Stimulated activated CD8-positive, alpha-beta memory T cell treated with anti-CD3 and anti-CD28 coated beads, Interleukin-15, amount 100 ng/mL, for 48 hours (primary cell): ENCODE results near the gene FMN2.

ENCODE experiments used
- DNase-seq, 2 donors: peaks; one replicate each; pipeline ENCODE4 v3.0.0-alpha.2; 2020; ENCODE audit warnings: low read depth in 2 of 2

The FMN2 gene

GRCh38 chr1:240491796-240492195, 400.1 kb downstream of the FMN2 start:
- no peak for DNase-seq

GRCh38 chr1:240492832-240493440, 401.3 kb downstream of the FMN2 start:
- no peak for DNase-seq

DNA sequence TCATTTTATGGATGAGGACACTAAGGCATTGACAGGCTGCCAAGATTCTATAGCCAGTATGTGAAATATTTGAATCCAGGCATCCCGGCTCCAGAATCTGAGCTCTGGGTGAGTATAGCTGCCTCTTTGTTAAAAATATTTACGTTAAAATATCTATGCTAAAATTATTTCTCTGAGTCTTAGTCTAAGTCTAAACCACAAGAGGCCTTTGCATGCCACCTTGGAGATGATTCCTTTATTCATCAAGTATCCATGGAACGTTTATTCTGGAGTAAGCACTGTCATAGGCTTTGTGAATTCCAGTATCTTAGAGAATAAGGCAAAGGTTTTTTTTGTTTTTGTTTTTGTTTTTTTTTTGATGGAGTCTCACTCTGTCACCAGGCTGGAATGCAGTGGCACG, 403.9 kb downstream of the FMN2 start:
- DNase-seq = no peak

DNA sequence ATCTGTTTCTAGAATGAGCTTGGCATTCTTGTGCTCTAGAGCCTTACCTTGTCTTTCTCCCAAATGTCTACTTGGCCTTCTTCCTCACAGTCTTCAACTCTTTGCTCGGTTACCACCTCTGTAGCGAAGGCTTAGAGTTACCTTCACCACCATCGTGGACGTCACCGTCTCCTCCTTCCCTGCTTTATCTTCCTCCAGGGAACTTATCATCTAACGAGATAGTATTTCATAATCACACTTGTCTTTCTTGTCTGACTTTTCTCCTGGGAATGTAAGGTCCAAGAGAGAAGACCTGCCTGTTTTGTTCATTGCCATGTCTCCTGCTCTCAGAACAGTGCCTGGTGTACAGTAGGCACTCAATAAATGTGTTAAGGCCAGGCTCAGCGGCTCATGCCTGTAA, 404.7 kb downstream of the FMN2 start:
- no peak for DNase-seq

GRCh38 chr1:240496941-240497340, 405.3 kb downstream of the FMN2 start:
- no peak for DNase-seq

DNA sequence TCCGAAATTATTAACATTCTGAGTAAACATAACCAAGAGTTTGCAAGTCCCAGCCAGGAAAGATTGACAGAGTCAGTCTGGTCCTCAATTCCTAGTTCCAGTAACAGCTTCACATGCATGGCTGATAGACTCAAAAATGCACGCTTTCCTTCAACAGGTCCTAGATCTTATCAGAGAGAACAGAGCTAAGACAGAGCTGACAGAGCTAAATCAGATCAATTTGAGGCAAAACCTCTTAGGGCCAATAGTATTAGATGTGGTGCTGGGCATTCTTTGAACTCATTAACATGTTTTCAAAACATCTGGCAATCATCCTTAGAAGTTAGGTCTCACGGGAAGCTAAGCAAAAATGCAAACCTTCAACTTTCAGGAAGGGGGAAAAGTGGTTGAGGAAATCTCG, 406.2 kb downstream of the FMN2 start:
- DNase-seq = no peak

DNA sequence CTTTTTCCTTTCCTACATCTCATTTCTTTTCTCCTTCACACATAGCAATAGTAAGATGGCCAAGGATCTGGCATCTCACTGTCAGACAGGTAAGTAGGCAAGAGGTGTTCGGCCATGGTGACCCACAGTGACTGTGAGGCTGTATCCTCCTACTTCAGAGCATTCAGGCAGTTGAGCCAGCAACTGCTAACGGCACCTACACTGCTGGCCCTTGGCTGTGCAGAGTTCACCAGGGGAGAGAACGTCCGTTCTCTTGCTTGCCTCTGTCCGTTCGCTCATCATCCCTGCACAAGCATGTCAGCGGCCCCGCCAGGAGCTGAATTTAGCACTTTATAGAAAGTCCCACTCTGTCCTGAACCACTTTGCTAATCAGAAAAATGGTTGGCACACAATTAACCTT, 406.7 kb downstream of the FMN2 start:
- no peak for DNase-seq

- DNase-seq = no peak
Measured at GRCh38 chr1:240499012-240499411, 407.3 kb downstream of the FMN2 start.

- DNase-seq = no peak
Measured at GRCh38 chr1:240500647-240501046, 409.0 kb downstream of the FMN2 start.

DNA sequence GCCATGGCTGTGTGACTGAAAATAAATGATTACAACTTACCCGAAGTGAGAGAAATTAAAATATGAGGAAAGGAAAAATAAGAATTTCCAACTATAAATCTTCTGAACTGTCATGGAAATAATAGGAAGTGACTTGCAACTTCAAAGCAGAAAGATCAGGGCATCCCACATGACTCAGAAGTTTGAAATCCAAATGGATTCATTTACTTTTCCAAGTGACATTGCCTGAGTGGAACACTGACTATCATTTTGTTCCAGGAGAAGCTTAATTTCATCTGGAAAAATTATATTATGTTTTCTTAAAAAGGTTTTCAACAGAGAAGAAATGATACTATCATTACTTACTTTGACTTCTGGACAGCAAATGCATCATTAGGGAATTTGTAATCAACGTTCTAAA, 409.4 kb downstream of the FMN2 start:
- no peak for DNase-seq

DNA sequence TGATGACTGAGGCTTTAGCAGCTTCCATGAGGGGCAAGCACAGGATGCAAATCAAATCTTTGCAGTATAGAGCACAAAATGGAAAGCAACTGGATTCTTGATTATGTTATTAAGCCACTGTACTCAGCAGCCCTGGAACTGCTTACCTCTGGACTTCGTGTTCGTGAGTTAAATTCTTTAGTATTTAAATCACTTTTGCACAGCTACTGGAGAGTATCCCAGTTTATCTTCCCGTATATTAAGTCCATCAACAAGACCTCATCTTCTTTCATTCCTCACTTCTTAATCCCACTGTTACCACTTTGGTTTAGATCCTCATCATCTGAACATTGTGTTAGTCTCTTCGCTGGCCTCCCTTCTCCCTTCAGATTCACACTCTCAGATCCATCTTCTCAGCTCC, 411.4 kb downstream of the FMN2 start:
- DNase-seq = no peak

- no peak for DNase-seq
Measured at GRCh38 chr1:240503558-240503957, 411.9 kb downstream of the FMN2 start.

GRCh38 chr1:240506176-240506575, 414.5 kb downstream of the FMN2 start:
- DNase-seq = no peak

DNA sequence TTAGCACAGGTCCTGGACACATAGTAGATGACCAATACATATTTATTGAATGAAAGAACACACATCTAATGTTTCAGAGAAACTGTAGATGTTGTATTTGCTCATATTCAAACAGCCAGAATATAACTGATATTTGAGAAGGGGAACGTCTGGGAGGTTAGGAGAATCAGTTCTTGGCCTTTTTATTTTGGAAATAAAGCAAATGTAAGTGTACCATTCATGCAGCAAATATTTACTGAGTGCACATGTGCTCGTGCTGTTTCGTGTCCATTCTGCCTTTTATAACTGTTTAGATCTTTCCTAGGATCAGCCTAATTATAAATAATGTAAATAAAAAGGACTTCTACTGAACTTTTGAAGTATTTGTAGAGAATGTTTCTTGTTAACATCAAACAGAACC, 416.5 kb downstream of the FMN2 start:
- DNase-seq = no peak

GRCh38 chr1:240508950-240509349, 417.3 kb downstream of the FMN2 start:
- DNase-seq = no peak

DNA sequence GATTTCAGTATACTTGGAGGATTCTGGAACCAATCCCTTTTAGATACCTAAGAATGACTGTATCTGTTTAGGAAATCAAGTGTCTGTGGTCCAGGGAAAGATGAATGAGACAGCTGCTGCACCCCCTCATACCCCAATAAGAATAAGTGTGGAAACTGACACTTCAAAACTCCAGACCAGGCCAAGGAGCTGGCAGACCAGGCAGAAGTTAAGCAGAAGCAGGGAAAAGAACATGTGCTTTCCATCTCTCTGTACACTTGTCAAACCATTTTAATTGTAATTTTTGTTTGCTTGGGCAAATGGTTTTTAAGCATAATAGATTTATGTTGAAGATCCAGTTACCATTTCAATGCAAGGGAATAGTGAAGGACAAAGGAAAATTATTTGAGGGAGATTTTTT, 420.1 kb downstream of the FMN2 start:
- no peak for DNase-seq

DNA sequence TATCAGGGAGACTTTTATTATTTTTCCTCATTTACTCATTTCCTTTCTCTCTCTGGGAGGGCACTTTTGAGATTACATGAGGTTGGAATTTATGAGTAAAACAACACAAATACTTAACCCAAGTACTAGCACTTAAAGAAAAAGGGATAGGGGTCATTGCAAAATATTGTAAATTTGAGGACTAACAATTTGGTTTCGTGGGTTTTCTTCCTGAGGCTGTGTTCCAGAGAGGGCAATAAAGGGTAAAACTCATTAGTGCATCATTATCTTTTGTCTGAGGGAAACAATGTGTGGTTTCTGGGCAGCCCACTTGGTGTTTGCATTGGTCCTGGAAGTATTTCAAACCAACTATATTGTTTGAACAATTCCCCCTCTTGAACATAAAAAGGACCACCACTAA, 423.8 kb downstream of the FMN2 start:
- no peak for DNase-seq

DNA sequence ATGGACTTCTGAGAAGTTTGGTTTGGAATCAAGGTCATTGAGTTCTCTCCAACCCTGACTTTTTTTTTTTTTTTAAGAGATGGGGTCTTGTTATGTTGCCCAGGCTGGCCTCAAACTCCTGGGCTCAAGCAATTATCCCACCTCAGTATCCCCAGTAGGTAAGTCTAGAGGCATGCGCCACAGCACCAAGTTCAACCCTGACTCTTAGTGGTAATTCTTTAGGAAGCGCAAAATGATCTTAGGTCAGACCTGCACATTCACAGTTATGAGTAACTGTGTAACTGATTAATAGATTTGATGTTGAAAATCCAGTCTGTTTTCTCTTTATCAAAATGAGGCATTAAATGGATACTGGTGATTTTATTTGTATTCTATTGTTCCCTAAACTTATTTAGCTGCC, 424.4 kb downstream of the FMN2 start:
- no peak for DNase-seq

GRCh38 chr1:240517891-240518290, 426.2 kb downstream of the FMN2 start:
- DNase-seq = no peak

- no peak for DNase-seq
Measured at GRCh38 chr1:240522122-240522822, 430.6 kb downstream of the FMN2 start.

GRCh38 chr1:240524356-240525069, 432.8 kb downstream of the FMN2 start:
- DNase-seq = no peak
